A673 (cell line): ENCODE measurements around the gene ATG10. TPM values are rescaled to one million over a fixed set of nuclear protein-coding genes. Genes with fewer than 3 reads are reported as not detected.

Experiments used
- BruUV-seq: library from RNA; stranded (reverse); fragments of 400-500 nt; replicated peaks from 2 replicates; lab custom pipeline; 2021; lab: Mats Ljungman, UMichigan
- CTCF ChIA-PET: fragments of 300-600 bp; sonication (Branson Sonifier 250); formaldehyde crosslinking; loops from one replicate; lab custom pipeline; 2022; ENCODE audit warnings: antibody characterized with exemption; lab: Charles Lee
- POLR2A ChIA-PET: fragments of 300-600 bp; sonication (Branson Sonifier 250); formaldehyde crosslinking; loops from one replicate; lab custom pipeline; 2022; ENCODE audit warnings: antibody characterized with exemption; ENCODE audit not compliant: low non-redundant PET; lab: Charles Lee
- DNase-seq: peaks from one replicate; pipeline ENCODE4 v3.0.0-alpha.2; 2015; ENCODE audit warnings: low spot score
- H3K27ac ChIP-seq: fragments of 200-600 bp; sonication (generic); 2 replicates; pipeline ENCODE4 v1.5.1; 2016; ENCODE audit warnings: mixed run types, low read depth, mild to moderate bottlenecking, mixed read lengths, antibody characterized with exemption, low read length; ENCODE audit not compliant: poor library complexity, severe bottlenecking
- H3K27me3 ChIP-seq: fragments of 200-600 bp; sonication (generic); replicated peaks from 2 replicates; pipeline ENCODE4 v1.6.1; 2017; ENCODE audit warnings: mixed run types, low read depth, mild to moderate bottlenecking, mixed read lengths, antibody characterized with exemption, low read length; ENCODE audit not compliant: insufficient read depth, poor library complexity
- H3K36me3 ChIP-seq: fragments of 200-600 bp; sonication (generic); 2 replicates; pipeline ENCODE4 v1.6.1; 2016; ENCODE audit warnings: mixed run types, mild to moderate bottlenecking, mixed read lengths, antibody characterized with exemption, low read length; ENCODE audit not compliant: insufficient read depth, poor library complexity, severe bottlenecking
- H3K4me1 ChIP-seq: fragments of 200-600 bp; sonication (generic); 2 replicates; pipeline ENCODE4 v1.6.1; 2017; ENCODE audit warnings: mixed run types, mild to moderate bottlenecking, mixed read lengths, antibody characterized with exemption, low read length; ENCODE audit not compliant: insufficient read depth, poor library complexity, severe bottlenecking
- H3K4me3 ChIP-seq: fragments of 200-600 bp; sonication (generic); 2 replicates; pipeline ENCODE4 v1.5.1; 2016; ENCODE audit warnings: low read depth, mixed run types, mild to moderate bottlenecking, mixed read lengths, low read length; ENCODE audit not compliant: poor library complexity, severe bottlenecking
- H3K9me3 ChIP-seq: fragments of 200-600 bp; sonication (generic); 2 replicates; pipeline ENCODE4 v1.6.1; 2016; ENCODE audit warnings: mixed run types, low read depth, mild to moderate bottlenecking, mixed read lengths, antibody characterized with exemption, low read length; ENCODE audit not compliant: poor library complexity, severe bottlenecking
- CTCF ChIP-seq: fragments of 300-800, 200-600 bp; sonication (generic); conservative IDR thresholded peaks from 2 replicates; pipeline ENCODE4 v1.5.1; 2017; ENCODE audit warnings: low read depth, mild to moderate bottlenecking, antibody characterized with exemption, low read length, moderate library complexity, mixed read lengths
- EZH2 ChIP-seq: fragments of 200-600 bp; sonication (generic); IDR thresholded peaks from 2 replicates; pipeline ENCODE4 v1.6.1; 2017; ENCODE audit warnings: borderline replicate concordance, low read depth, mild to moderate bottlenecking, mixed read lengths, antibody characterized with exemption, low read length; ENCODE audit not compliant: poor library complexity, severe bottlenecking
- intact Hi-C: fragments of 100-400 bp; cut with micrococcal nuclease; formaldehyde crosslinking; loops from one replicate; pipeline ENCODE4 v1.10.0; 2022; ENCODE audit not compliant: unreplicated experiment
- total RNA-seq: library from RNA; stranded (reverse); gene quantifications from 2 replicates; pipeline ENCODE4 v1.2.3, GENCODE V29; 2021

Gene ATG10
- total RNA-seq, 1 experiment from 2014 or later = 17.1 TPM

- H3K27ac ChIP-seq = no peak overlapping the region
- ChIA-PET CTCF (no interaction called here), POLR2A (no interaction called here)
- no peak for DNase-seq
- no peaks in the 10 kb centered on the region for H3K4me1 ChIP-seq
- intact Hi-C loops = no loop called here
- H3K27me3 ChIP-seq = no peaks in the 10 kb centered on the region
- H3K36me3 ChIP-seq = no peaks in the 10 kb centered on the region
- no peak overlapping the region for H3K4me3 ChIP-seq
- no peak for TF ChIP-seq CTCF
- TF ChIP-seq EZH2 = no peak
- no peaks in the 10 kb centered on the region for H3K9me3 ChIP-seq
- no TSS peak for BruUV-seq
Measured at GRCh38 chr5:82178378-82178777, 206.6 kb downstream of the ATG10 start.

GRCh38 chr5:82182662-82183061, 210.8 kb downstream of the ATG10 start:
- H3K4me1 ChIP-seq = peaks cover 8% of the 10 kb centered on the region
- ChIA-PET CTCF (no interaction called here), POLR2A (no interaction called here)
- H3K27me3 ChIP-seq = no peaks in the 10 kb centered on the region
- no peak for DNase-seq
- H3K27ac ChIP-seq = no peak overlapping the region
- H3K36me3 ChIP-seq = no peaks in the 10 kb centered on the region
- intact Hi-C loops = no loop called here
- H3K9me3 ChIP-seq = no peaks in the 10 kb centered on the region
- TF ChIP-seq CTCF = no peak
- TF ChIP-seq EZH2 = no peak
- H3K4me3 ChIP-seq = no peak overlapping the region
- no TSS peak for BruUV-seq

GRCh38 chr5:82183828-82184227, 212.0 kb downstream of the ATG10 start:
- BruUV-seq = no TSS peak
- TF ChIP-seq EZH2 (no peak), CTCF (no peak)

More at GRCh38 chr5:82183828-82184227, 212.0 kb downstream of the ATG10 start:
- no peak overlapping the region for H3K27ac ChIP-seq
- H3K27me3 ChIP-seq = no peaks in the 10 kb centered on the region
- peaks cover 8% of the 10 kb centered on the region for H3K4me1 ChIP-seq
- intact Hi-C loops = no loop called here
- POLR2A ChIA-PET = no interaction called here
- CTCF ChIA-PET = no interaction called here
- DNase-seq = no peak
- no peaks in the 10 kb centered on the region for H3K9me3 ChIP-seq
- H3K36me3 ChIP-seq = no peaks in the 10 kb centered on the region
- no peak overlapping the region for H3K4me3 ChIP-seq
